NCI-H82 treated with DMSO at 0.1 percent for 48 hours (cell line): ENCODE data around the gene KCNS1.

Experiments used
- DNase-seq: peaks from one replicate; lab custom pipeline; 2025; ENCODE audit not compliant: unreplicated experiment; lab: John Stamatoyannopoulos, UW

The KCNS1 gene

GRCh38 chr20:45109634-45110033 lies 8.7 kb upstream of the KCNS1 start:
- DNase-seq = no peak

DNA sequence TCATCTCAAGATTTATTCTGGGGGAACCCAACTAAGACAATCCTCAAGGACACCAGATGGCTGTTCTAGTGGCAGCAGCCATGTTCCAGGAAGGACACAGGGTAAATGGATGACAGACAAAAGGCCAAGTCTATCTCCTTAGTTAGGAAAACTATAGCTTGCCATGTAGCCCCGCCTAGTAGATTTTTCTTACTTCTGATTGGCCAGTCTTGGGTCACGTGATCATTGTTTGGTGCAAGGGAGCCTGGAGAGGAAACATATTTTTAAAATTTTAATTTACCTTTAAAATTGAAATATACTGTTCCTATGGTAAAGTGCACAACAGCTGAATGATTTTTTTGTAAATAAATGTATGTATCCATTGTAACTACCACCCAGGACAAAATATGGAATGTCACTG lies 4.4 kb upstream of the KCNS1 start:
- DNase-seq = no peak

- DNase-seq = no peak
These were observed 3.9 kb upstream of the KCNS1 start for GRCh38 chr20:45104786-45105185.

DNA sequence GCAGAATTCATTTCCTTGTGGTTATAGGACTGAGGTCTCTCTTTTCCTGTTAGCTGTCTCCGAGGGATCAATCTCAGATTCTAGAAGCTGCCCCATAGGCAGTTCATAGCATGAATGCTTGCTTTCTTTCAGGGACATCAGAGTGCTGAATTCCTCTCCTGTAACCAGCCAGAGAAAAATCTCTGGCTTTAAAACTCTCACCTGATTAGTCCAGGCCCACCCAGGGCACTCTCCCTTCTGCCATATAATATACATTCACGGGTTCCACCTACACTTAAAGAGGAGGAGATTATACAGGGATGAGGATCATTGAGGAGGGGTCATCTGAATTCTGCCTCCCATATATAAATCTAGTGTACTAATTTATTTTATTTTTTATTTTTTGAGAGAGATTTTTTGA lies 2.1 kb upstream of the KCNS1 start:
- no peak for DNase-seq

GRCh38 chr20:45101333-45101850 lies 465 bp upstream of the KCNS1 start:
- DNase-seq = no peak

GRCh38 chr20:45098103-45098773 lies 2.7 kb downstream of the KCNS1 start:
- no peak for DNase-seq

GRCh38 chr20:45097485-45098102 lies 3.3 kb downstream of the KCNS1 start:
- DNase-seq = no peak

GRCh38 chr20:45096781-45097180 lies 4.1 kb downstream of the KCNS1 start:
- DNase-seq = no peak

GRCh38 chr20:45095805-45096238 lies 5.1 kb downstream of the KCNS1 start:
- DNase-seq = peak; percentile 4

DNA sequence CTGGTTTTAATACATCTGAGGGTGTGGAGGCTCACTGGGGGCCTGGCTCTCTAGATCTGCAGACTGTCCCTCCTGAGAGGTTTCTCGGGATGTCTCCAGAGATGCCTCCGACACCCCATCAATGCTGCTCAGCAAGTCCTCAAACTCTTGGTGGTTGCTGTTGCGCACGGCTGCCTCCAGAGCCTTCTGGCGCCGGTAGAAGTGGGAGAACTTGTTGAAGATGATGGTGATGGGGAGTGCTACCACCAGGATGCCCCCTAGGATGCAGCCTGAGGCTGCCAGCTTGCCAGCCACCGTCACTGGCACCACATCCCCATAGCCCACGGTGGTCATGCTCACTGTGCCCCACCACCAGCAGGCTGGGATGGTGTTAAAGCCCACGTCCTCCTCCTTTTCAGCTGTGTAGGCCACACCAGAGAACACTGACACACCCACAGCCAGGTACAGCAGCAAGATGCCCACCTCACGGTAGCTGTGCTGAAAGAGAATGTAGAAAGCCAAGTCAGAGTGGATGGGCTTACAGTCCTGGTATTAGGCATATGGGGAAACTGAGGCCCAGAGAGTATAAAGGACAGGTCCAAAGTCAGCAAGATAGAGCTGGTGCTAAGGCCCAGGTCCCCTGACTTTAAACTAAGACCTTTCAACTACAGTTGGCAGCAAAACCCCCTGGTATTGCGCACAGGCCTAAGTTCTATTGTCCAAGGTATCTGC lies 5.9 kb downstream of the KCNS1 start:
- DNase-seq = no peak

DNA sequence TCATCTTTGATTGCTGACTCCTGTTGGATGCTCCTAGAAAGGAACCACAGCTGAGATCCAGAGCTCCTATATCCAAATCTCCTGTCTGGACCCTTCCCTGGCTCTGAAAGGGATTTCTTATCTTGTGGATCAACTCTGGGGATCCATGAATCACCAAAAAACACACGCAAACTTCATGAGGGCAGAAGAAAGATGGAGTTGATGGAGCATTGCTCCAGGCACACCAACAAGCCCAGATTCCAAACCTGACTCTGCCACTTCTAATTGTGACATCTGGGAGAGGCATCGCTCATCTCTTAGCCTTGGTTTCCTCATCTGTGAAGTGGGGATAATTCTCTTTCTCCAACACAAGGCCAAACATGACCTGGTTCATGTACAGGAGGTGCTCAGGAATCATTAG lies 6.7 kb downstream of the KCNS1 start:
- no peak for DNase-seq

- DNase-seq = no peak
These were observed 8.0 kb downstream of the KCNS1 start for GRCh38 chr20:45092898-45093297.

- no peak for DNase-seq
These were observed 9.6 kb downstream of the KCNS1 start for GRCh38 chr20:45091366-45091765.

GRCh38 chr20:45090481-45090880 lies 10.4 kb downstream of the KCNS1 start:
- DNase-seq = no peak

GRCh38 chr20:45088247-45088646 lies 12.7 kb downstream of the KCNS1 start:
- DNase-seq = no peak

DNA sequence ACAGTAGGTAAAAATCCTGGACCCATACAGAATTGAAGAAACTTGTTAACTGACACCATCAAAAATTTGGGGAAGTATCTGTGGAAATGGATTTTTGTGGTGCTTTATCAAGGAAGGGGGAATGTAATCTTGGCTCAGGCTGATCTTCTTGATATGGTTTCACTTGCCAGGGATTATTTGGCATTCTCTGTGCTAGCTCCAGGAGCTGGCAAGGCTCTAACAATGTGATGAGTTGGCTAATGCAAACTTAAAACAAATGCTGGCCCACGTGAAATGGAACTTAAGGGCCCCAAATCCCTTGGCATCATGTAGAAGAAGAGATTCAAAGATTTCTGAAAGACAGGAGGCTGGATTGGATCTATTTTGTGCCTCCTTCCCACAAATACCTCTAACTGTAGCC lies 13.1 kb downstream of the KCNS1 start:
- no peak for DNase-seq

DNA sequence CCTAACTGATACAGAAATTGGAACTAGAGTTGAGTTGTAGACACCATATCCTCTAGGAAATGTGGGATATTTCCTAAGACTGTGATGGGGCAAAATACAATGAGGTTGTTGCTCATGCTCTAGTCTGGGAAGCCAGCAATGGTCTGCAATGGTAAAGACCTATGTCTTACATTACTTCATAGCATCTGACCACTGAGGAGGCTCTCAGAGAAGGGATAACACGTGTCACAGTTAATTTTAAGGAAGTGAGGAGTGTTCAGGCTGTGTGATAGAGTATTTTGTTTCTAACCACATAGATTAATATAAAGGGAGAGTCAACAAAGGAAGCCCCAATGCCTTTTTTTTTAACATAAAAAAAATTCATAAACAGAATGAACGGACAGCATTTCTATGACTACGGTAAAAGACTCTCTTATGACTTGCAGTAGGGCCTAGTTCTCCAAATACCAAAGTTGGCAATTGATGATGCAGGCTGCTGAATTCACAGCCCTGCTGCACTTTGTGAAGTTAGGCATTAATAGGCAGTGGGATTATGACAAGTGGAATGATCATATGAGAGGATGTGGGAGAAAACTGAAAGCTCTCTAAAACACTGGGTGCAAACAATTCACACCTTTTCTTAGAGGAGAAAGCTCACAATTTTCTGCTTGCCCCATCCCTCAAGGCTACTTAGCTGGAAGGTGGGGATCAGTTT lies 13.7 kb downstream of the KCNS1 start:
- DNase-seq = no peak

DNA sequence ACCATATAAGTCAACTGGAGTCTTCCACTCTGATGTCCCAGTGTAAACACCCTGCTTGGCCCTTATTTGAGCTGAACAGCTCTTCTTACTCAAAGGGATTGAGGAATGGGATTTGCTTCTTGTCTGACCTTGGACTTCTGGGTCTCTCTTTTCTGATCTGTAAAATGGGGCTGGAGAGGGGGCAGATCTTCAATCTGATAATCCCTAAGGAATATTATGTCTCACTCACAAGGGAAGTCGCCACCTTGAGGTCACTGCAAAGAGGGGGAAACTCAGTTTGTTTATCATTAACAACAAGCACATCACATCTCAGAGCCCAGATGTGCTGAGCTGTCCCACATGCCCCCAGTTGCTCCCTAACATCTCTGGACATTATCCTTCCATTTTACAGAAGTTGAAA lies 15.1 kb downstream of the KCNS1 start:
- DNase-seq = no peak

DNA sequence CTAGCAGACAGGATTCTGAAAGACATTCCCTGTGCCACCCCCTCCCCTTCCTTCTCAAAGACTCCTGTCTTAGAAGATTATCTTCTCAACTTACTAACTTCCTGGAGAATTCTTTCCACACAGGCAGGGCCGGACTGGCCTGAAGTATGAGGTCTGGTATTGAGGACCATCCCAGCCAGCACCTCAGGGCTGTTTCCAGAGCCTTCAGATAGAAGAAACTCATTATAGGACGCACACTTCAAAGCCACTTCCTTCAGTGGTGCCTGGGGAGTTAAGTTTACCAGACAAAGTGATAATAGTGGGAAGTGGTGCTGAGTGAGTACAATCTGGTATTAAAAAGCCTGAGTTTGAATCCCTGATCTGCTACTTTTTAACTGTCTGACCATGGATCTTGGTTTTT lies 15.6 kb downstream of the KCNS1 start:
- no peak for DNase-seq

GRCh38 chr20:45083127-45083526 lies 17.8 kb downstream of the KCNS1 start:
- DNase-seq = no peak

GRCh38 chr20:45082468-45082867 lies 18.5 kb downstream of the KCNS1 start:
- DNase-seq = no peak
